PFSK-1 (cell line): ENCODE data around the gene ENTPD1.

Experiments
- FOXP2 ChIP-seq: optimal IDR thresholded peaks from 2 replicates; pipeline ENCODE3; 2011; ENCODE audit warnings: borderline replicate concordance, control low read depth, inconsistent platforms; ENCODE audit not compliant: insufficient read depth; ENCODE audit errors: extremely low read length, extremely low read depth
- POLR2AphosphoS5 ChIP-seq: IDR thresholded peaks from 2 replicates; pipeline ENCODE4 v1.6.1; 2012; ENCODE audit warnings: low read depth, mild to moderate bottlenecking, control low read depth, low read length, moderate library complexity
- REST ChIP-seq, 2 experiments: IDR thresholded peaks; 2 replicates each; pipeline versions ENCODE4 v1.6.1 to v1.8.0; 2011 to 2012; ENCODE audit warnings: low read depth in 2 of 2, low read length in 2 of 2, control low read depth in 1 of 2, inconsistent platforms in 1 of 2, mild to moderate bottlenecking in 1 of 2, moderate library complexity in 1 of 2; ENCODE audit not compliant: insufficient read depth in 1 of 2
- SIN3A ChIP-seq: IDR thresholded peaks from 2 replicates; pipeline ENCODE4 v1.6.1; 2012; ENCODE audit warnings: mild to moderate bottlenecking, low read length, moderate library complexity, borderline replicate concordance; ENCODE audit not compliant: insufficient read depth
- TAF1 ChIP-seq: IDR thresholded peaks from 2 replicates; pipeline ENCODE4 v1.6.1; 2012; ENCODE audit warnings: low read length, control low read depth, borderline replicate concordance; ENCODE audit not compliant: insufficient read depth

The ENTPD1 gene

DNA sequence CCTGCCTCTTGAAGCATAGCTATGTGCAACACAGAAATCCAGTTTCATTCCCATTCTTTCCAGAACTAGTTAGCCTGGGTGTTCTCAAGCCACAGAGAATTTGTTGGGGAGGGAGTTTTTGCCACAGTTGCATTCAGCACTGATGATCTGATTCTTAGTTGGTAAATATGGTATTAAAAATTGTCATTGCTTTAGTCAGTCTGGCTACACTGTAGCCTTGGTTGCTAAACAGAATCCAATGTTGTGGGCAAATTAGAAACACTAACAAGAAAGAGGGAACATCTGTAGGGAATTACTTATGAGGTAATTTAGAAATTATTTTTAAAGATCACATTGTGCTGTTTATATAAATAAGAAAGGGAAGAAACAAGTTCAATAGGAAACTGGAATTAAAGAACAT lies 94.8 kb downstream of the ENTPD1 start:
- TF ChIP-seq REST (IDR thresholded peaks at IDR 0.05; ENCODE audit: insufficient read depth in 1 of 2, low read depth in 2 of 2, low read length in 2 of 2) (no peak), TAF1 (no peak), POLR2AphosphoS5 (no peak), SIN3A (no peak), FOXP2 (no peak)

GRCh38 chr10:95860166-95860940 lies 104.4 kb downstream of the ENTPD1 start:
- TF ChIP-seq TAF1 (no peak), REST (IDR thresholded peaks at IDR 0.05; ENCODE audit: insufficient read depth in 1 of 2, low read depth in 2 of 2, low read length in 2 of 2) (no peak)

GRCh38 chr10:95861386-95861785 lies 105.4 kb downstream of the ENTPD1 start:
- no peak for TF ChIP-seq TAF1
- no peak for TF ChIP-seq FOXP2
- TF ChIP-seq REST (IDR thresholded peaks at IDR 0.05; ENCODE audit: insufficient read depth in 1 of 2, low read depth in 2 of 2, low read length in 2 of 2): no peak
- no peak for TF ChIP-seq SIN3A
- no peak for TF ChIP-seq POLR2AphosphoS5

- no peak for TF ChIP-seq POLR2AphosphoS5
- no peak for TF ChIP-seq SIN3A
- TF ChIP-seq REST (IDR thresholded peaks at IDR 0.05; ENCODE audit: insufficient read depth in 1 of 2, low read depth in 2 of 2, low read length in 2 of 2): no peak
- no peak for TF ChIP-seq FOXP2
- no peak for TF ChIP-seq TAF1
These were observed 109.2 kb downstream of the ENTPD1 start for GRCh38 chr10:95864906-95865813.
